Amniotic stem cell (primary cell): Measurements from ENCODE around the gene CTBP2.

Source experiments
- DNase-seq: peaks from one replicate; lab custom pipeline; 2025; lab: John Stamatoyannopoulos, UW

The CTBP2 gene

DNA sequence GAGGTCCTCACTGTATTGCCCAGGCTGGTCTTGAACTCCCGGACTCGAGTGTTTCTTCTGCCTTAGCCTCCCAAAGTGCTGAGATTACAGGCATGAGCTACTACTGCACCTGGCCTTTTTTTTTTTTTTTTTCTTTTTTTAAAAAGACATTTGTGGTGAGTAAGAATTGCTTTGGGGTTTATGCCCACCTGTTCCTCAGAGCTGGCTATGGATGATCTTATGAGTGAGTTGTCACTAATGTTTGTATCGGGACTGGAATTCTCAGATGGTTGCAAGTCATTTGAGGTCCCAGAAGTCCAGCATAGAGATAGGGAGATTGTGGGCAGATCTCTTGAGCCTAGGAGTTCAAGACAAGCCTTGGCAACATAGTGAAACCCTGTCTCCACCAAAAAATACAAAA, 183.2 kb downstream of the CTBP2 start:
- DNase-seq, result no peak

DNA sequence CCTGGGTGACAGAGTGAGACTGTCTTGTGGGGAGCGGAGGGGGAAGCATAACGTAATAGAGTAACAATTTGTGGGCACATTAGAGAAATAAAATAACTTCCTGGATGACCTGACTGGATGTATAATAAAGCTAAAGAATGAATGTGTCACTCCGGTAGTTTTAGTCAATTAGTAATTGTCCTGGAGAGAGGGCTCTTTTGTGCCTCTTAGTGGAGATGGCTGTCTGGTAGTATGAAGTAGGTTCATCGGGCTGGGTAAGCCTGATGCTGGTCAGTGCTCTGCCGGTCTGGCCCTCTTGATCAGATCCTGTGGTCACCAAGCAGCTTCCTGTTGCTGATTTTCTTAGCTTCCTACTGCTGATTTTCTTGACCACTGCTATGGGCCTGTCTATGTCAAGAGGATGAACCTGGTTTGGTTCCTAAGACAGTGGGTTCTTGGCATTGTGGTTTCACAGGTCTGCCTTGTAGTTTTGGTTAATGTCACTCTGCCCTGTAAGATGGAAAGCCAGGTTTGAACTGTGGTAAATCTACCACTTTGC, 184.3 kb downstream of the CTBP2 start:
- no peak for DNase-seq

DNA sequence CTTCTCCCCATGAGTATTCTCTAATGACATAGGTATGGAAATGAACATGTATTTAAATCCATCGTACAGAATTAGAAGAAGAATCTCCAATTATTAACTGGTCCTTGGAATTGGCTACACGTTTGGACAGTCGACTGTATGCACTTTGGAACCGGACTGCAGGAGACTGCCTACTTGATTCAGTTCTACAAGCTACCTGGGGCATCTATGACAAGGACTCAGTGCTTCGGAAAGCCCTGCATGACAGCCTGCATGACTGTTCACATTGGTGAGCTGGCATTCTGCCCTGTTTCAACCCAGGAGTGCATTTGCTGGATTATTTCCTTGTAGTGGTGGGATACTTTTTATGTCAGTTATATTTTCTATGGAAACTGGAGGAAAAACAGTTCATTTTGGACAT, 186.2 kb downstream of the CTBP2 start:
- no peak for DNase-seq

DNA sequence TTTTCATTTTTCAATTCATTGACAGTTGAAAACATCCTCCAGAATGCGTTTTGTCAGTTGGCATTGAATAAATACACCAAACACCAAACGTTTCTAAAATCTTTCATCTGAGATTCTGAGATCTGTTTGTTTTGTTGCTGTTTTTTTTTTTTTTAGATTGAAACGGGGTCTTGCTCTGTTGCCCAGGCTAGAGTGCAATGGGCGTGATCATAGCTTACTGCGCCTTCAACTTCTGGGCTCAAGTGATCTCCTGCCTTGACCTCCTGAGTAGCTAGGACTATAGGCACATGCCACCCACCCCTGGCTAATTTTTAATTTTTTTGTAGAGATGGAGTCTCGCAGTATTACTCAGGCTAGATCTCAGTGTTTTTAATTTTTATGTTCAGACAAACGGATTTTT, 187.7 kb downstream of the CTBP2 start:
- DNase-seq, result no peak

- DNase-seq, result no peak
Observed at GRCh38 chr10:124971276-124971675, 189.1 kb downstream of the CTBP2 start.

GRCh38 chr10:124967255-124967654, 193.1 kb downstream of the CTBP2 start:
- no peak for DNase-seq

DNA sequence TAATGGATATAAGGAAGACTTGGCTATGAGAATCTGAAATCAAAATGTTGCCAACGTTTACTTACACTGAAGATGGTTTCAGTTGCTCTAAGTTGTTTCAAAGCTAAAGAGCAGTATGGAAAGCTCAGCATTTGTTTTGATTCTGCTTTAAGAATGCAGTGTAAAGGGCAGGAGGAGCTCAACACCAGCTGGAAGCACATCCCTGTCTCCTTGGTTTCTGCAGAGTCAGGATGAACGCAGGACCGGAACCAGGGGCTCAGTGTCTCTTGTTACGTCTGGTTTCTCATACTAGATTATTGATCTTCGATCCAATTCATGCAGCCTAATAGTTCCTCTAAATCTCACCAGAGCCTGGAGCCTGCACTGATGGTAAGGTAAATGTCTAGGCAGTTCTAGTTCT, 194.4 kb downstream of the CTBP2 start:
- no peak for DNase-seq

DNA sequence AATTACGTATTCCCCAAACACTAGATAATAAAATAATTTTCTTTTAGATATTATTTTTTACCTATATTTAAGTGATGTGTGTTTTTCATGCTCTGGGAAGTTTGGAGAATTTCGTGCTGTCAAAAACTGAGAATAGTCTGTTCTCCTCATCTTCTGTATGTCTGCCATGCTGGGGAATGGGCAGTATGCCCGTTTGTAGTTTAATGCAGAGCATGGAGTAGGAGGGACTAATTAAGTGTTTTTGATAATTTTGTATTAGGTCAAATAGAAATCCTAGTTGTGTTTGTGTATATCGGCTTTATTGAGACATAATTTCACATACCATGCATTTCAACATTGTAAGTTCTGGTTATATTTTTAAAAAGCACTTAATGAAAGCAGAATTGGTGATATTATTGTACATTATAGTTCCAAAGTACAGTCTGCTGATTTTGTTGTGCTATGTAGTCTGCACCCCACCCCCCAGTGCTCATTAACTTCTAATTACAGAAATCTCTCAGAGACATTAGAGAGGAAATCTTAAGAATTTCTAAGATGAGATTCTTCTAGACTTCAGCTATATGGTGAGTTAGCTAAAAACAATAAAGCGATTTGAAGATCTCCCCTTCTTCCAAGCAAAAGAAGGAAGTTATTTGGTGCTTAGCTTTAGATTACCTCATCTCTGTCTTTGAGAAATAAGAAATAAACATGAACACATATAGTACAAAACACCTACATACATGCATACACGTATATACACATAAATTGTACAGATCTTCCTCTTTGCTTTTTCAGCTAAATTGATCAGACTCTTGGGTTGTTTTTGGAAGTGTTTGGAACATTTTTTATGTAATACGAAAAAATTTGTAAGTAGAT, 196.3 kb downstream of the CTBP2 start:
- no peak for DNase-seq

GRCh38 chr10:124962421-124962820, 197.9 kb downstream of the CTBP2 start:
- no peak for DNase-seq

DNA sequence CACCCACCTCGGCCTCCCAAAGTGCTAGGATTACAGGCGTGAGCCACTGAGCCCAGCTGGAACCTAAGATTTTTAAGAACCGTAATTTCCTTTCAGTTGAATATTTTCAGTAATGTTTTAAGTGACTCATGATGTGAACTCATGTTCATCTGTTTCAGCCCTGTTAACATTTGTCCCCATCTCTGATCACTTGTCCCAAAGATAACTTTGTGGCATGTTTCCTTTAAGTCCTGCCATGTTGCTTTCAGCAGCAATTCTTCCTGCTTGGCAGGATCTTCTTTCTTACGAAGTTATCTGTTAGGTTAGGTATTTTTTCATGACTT, 199.2 kb downstream of the CTBP2 start:
- DNase-seq, result no peak

DNA sequence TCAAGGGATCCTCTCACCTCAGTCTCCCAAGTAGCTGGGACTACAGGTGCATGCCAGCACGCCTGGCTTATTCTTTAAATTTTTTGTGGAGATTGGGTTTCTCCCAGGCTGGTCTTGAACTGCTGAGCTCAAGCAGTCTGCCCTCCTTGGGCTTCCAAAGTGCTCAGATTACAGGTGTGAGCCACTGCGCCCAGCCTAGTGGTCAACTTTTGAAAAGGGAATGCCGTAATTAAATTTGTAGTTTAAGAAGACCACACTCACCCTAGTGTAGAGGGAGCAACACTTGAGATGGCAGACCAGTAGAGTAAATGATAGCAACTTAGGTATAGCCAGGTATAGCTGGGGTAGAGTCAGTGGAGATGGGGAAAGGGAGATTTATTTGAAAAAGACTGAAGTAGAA, 200.8 kb downstream of the CTBP2 start:
- no peak for DNase-seq

DNA sequence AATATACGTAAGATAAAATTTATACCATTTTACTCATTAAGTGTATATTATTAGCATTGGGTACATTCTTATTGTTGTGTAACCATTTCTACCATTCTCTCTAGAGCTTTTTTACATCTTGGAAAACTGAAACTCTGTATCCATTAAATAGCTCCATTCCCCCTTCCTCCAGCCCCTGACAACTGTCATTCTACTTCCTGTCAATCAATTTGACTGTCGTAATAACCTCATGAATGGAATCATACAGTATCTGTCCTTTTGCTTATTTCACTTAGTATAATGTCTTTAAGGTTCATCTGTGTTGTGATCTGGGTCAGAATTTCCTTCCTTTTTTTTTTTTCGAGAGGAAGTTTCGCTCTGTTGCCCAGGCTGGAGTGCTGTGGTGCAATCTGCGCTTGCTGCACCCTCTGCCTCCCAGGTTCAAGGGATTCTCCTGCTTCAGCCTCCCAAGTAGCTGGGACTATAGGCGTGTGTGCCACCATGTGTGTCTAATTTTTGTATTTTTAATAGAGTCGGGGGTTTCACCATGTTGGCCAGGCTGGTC, 202.9 kb downstream of the CTBP2 start:
- no peak for DNase-seq

- DNase-seq, result no peak
Observed at GRCh38 chr10:124956764-124957163, 203.6 kb downstream of the CTBP2 start.

DNA sequence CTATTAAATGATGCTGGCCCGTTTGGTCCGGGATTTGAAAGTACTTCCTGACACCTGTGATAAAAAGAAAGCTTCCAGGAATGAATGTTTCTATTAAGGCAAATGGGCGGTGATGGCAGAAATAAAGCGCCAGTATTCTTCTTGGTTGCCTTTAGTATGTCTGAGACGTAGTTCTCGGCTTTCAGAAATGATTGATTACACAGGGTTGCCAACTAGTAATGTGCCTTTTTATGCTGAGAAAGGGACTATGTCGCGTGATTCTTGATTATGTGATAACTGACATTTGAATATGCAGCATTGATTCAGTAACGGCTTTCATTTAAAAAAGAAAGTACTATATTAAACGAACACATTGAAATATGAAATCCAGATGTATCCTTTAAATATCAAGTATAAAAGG, 204.5 kb downstream of the CTBP2 start:
- DNase-seq, result no peak

DNA sequence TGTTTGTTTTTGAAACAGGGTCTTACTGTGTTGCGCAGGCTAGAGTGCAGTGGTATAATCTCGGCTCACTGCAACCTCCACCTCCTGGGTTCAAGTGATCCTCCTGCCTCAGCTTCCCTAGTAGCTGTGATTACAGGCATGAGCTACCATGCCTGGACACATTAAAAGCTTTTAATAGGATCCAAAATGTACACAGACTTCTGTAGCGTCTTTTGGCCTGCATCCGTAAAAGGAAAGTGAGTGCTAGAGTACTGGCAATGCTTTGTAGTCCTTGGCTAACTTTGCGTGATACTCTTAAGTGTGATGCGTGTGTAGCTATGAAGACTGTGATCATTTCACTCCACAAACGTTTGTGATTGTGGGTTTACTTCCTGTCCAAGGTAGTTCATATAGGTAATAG, 205.1 kb downstream of the CTBP2 start:
- DNase-seq, result no peak

DNA sequence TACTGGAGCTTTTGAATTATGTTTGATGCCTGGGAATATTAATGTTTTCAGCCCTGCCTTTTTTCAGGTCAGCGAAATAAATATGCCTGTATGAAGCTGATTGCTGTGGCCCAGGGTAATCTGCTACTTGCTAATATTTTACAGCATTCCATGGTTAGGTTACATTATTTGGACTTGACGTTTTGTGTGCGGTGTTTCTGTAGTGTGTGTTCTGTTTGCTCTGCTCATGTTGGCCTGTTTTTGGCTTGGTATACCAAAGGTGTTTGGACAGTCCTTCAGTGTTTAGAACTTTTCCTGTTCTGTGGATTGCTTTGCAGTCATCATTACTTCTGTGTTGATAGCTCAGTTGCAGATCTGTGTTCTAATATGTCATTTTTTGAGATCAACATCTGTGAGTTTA, 206.9 kb downstream of the CTBP2 start:
- no peak for DNase-seq

DNA sequence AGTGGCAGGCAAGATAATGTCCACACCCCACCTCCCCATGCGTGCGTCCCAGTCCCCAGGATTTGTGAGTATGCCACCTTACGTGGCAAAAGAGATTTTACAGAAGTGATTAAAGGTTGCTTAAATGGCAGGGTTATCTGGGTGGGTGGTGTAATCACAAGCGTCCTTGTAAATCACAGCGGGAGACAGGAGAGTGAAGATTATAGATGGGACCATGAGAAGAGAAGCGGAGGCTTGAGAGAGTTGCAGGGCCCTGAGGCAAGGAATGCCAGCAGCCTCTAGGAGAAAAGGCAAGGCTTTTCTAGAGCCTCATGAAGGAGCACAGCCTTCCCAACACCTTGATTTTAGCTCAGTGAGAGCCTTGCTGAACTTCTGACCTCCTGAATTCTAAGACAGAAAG, 208.2 kb downstream of the CTBP2 start:
- no peak for DNase-seq

- DNase-seq, result no peak
Observed at GRCh38 chr10:124949543-124949942, 210.8 kb downstream of the CTBP2 start.

GRCh38 chr10:124946945-124947344, 213.4 kb downstream of the CTBP2 start:
- no peak for DNase-seq

DNA sequence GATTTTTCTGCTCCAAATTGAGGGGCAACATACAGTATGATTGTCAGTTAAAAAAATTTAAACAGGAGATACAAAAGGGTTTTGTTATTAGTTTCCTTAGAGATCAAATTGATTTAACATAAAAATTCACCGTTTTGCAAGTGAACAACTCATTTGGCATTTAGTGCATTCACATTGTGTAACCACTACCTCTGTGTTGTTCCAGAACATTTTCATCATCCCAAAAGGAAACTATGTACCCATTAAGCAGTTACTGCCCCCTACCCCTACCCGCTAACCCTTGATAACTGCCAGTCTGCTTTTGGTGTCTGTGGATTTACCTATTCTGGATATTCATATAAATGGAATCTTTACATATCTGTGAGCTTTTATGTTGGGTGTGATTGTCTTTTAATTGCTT, 215.4 kb downstream of the CTBP2 start:
- no peak for DNase-seq

GRCh38 chr10:124943301-124944092, 216.9 kb downstream of the CTBP2 start:
- no peak for DNase-seq

- DNase-seq, result no peak
Observed at GRCh38 chr10:124942317-124943169, 217.8 kb downstream of the CTBP2 start.
